HCEC 1CT (cell line): ENCODE measurements around the gene IGIP.

Experiments used
- DNase-seq: peaks from one replicate; pipeline ENCODE4 v3.0.0-alpha.2; 2017

Gene IGIP

GRCh38 chr5:140125637-140126036 lies at the start of gene IGIP:
Gene IGIP (plus strand): TSS chr5:140125937. CDS start chr5:140128477, 2,540 bp downstream.
- no peak for DNase-seq

GRCh38 chr5:140076142-140076541 lies 49.6 kb upstream of the IGIP start:
- DNase-seq = no peak

GRCh38 chr5:140076788-140077187 lies 48.9 kb upstream of the IGIP start:
- no peak for DNase-seq

DNA sequence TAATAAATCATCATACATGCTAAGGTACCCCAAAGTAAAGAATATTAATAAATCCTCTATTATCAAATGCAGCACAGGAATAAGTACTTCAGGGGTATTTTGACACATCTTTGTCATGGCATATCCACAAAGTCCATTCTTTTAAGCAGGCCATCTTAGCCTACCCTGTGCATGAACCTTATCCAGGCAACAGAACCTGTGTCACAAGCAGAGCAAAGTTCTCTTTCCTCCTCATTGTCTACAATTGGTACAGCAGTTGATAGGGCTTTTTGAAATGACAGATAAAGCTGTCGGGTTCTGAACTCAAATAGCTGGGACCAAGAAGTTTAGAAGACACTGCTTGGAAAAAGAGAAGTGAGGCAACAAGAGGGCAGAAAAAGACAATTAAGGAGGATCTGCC lies 42.6 kb upstream of the IGIP start:
- no peak for DNase-seq

- no peak for DNase-seq
These were observed 42.1 kb upstream of the IGIP start for GRCh38 chr5:140083650-140084049.

DNA sequence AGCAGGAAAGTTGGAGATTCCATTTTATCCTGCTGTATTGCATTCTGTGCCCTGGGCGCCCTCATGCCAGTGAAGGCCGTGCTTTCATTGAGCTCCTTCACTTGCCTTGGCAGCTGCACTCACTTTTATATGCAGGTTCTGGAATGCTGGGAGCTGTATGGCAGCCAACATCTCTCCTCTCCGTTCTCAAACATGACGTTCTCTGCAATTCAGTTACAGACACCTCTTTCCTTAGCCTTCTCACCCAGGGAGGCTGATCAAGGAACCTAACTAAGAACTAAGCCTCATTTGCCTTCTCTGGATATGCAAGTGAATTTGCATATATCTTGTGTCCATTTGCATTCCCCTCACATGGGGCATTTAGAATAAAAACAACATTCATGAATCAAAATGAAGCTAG lies 41.2 kb upstream of the IGIP start:
- DNase-seq = no peak

DNA sequence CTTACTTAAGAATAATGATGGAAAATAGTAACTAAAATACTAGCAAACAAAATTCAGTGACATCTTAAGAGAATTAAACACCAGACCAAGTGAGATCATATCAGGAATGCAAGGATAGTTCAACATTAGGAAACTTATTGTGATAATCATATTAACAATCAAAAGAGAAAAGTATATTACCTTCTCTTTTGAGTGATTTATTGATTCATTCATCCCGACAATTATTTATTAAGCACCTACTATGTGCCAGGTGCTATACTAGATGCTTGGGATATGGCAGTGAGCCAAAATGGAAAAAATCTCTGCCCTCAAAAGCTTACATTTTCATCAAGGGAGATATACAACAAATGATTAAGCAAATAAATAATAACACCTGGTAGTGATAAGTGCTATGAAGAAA lies 35.5 kb upstream of the IGIP start:
- no peak for DNase-seq

GRCh38 chr5:140093179-140093578 lies 32.6 kb upstream of the IGIP start:
- DNase-seq = no peak

GRCh38 chr5:140093866-140094265 lies 31.9 kb upstream of the IGIP start:
- DNase-seq = no peak

- DNase-seq = no peak
These were observed 30.8 kb upstream of the IGIP start for GRCh38 chr5:140094889-140095288.

- no peak for DNase-seq
These were observed 24.6 kb upstream of the IGIP start for GRCh38 chr5:140101179-140101578.

- no peak for DNase-seq
These were observed 22.6 kb upstream of the IGIP start for GRCh38 chr5:140103154-140103553.

- no peak for DNase-seq
These were observed 21.6 kb upstream of the IGIP start for GRCh38 chr5:140104100-140104499.

DNA sequence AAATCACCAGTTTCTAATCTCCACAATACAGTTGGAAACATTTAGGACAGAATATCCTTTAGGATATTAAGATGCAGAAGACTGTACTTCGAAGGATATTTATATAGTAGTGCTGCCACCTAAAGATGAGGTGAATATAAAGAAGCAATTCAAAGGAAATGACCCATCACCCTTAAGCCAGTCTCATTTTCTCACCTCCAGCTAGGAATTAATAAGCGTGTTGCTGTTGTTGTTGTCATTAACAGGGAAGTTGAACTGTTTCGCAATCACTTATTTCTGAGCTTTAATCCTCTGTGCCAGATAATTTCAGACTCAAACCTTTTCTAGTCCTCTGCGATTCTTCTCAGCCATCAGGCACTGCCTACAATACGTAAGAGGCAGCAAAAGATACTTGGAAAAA lies 19.6 kb upstream of the IGIP start:
- DNase-seq = no peak

DNA sequence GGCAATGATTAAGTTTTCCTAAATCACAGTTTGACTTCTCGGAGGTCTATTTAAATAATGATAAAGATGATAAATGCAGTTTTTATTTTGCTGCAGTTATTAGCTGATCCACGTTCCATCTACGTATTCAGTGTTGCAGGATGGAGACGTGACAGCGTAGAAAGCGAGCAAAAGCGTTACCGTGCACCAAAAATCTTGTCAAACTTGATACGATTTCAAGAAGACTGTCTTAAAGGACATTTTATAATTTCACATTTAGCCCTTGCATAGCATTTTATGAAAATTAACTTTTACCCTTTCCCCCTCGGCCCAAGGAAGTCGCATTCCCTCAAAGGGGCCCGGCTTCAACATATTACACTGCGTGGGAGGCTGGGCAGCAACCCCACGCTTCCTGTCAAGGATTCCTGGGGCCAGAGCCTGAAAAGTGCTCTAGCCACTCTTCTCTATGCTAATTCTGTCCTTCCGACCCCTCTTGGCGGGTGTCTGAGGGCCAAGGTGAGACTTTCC lies 18.9 kb upstream of the IGIP start:
- no peak for DNase-seq

GRCh38 chr5:140107312-140108092 lies 18.2 kb upstream of the IGIP start:
- peak; percentile 96 for DNase-seq

GRCh38 chr5:140108093-140109017 lies 17.4 kb upstream of the IGIP start:
- no peak for DNase-seq

DNA sequence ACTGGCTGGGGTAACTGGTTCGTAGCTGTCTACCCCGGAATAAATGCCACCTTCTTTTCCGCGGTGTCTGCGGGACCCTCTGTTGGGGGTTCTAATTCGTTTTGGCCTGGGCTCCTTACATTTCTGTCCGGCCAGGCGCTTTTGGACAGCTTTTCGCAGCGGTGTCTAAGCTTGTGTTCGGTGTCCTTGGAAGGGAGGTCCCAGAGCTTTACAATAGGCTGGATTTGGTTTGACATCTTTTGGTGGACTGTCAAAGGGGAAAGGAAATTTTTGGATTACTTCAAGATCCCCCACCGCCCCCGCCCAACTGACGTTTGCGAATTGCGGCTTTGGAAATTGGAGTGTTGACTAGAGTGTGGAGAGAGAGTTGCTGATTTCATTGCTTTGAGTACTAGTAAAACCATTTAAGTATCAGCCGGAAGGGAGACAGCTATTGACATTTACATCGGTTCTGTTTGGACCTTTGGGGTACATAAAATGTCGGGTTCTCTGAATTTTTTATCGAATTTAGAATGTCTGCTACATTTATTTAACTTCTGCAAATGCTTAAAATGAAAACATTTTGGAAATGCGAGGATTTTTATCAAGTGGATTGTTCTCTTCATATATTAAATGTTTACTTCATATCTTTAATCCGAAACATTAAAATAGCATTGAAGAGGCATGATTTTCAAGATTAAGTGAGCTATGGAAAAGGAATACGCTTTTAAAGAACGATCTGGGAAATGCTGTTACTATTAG lies 16.5 kb upstream of the IGIP start:
- DNase-seq = no peak

DNA sequence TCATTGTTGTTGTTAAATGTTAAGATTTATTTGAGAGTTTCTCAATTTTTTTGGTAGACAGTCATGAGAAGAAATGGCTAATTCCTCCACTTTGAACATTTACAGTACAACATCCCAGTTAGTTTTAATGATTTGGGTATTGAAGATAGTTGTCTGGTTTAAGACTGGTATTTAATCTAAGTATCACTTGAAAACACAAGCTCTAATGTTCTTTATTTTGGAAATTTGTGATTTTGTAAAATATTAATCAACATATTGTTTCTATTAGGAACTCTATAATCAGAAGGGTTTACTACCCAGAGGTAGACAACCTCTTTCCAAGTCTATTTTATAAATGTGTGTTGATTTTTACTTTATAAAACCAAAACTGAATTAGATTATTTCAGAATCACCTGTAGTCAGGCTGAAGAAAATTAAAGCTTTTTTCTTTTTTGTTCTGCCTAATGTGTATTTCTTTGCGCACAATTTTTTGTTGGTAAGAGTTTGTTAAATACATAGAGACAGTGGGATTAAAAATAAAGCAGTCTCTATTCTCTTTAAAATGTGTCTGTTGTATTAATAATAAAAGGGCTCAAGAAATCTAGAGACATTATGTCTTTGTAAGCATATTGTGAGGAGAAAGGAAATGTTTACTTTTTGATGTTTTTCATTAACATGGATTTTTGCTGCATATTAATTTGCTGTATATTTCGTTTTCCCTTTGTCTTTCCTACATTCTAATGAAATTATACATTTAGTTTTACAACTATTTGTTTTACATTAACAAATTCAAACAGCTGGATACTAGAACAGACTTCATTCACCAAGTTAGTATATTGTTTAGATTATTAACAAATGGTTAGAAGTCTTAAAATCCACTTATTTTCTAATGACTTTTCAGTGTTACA lies 15.7 kb upstream of the IGIP start:
- DNase-seq = peak; percentile 73

DNA sequence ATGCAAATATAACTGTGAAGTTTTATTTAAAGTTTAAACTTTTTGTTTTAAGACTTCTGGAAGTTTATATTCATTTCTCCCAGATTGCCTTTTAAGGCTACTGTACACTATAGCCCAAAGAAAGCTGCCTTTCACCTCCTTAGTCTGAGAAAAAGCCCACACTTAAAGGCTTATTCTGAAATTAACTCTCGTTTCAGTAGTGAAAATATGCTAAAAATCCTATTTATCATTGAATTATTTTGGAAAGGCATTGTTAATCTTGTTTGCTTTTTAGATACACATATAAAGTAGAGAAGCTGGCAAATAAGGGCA lies 15.1 kb upstream of the IGIP start:
- DNase-seq = no peak

- DNase-seq = no peak
These were observed 14.5 kb upstream of the IGIP start for GRCh38 chr5:140111011-140111858.
